ENCODE measurements around the gene ELP4. TPM values are rescaled to one million over a fixed set of nuclear protein-coding genes. Genes with fewer than 3 reads are reported as not detected.

The ELP4 gene
- total RNA-seq, 6 experiments from 2014 or later, result 7.3 to 16.4 (median 9.2) TPM

DNA sequence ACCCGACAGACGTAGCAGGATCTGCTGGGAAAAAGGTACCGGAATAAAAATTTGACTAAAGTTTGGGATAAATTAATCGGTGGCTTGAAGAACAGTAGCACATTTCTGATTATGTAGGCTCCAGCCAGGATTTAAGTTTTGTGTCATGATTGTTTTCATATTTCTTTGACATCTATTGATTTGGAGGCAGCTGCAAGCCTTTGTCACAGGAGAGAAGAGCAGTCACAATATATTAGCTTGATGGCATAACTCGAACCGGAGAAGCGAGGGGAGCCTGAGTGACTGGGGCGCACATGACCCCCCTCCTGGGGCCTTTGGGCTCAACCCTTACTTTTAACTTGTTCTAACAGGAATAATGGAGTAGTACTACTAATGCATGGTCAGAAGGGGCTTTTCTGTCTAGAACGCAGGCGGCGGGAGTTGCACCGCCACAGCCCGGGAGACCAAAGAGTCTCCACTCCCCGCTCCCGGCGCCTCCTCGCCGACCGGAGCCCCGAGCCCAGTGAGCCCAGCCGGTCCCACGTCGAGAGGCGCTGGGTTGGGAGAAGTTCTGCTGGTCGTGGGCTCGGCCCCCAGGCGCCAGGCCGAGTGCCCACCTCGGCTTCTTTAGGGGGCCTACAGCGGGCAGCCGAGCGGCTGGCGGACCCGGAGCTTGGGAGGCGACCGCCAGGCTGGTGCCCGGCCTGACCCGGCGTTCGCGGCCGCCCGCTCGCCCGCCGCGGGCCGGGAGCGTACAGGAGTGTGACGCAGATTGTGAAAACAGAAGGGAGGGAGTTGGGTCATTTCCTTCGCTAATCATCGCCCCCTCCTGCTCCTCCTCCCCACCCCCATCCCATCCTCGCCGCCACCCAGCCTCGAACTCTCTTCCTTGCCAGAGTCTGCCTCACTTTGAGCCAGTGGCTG, 317.2 kb downstream of the ELP4 start:
- ATAC-seq, result no peak
- no peak overlapping the region for H3K4me3 ChIP-seq
- no peak overlapping the region for H3K27ac ChIP-seq
- no peak for DNase-seq
- 7% methylated on average over 20 of the region's 55 CpGs for WGBS (ENCODE audit: insufficient coverage, low coverage, low lambda C conversion rate, missing lambda C conversion rate)
- peaks cover 8 to 60% of the 10 kb centered on the region in 2 donors for H3K27me3 ChIP-seq
- no peaks in the 10 kb centered on the region for H3K9me3 ChIP-seq
- H3K4me1 ChIP-seq, result peaks cover 0 to 8% (median 0%) of the 10 kb centered on the region in 4 donors
- intact Hi-C loops (cut with DNase I), result no loop called here
- no peak for TF ChIP-seq POLR2A (IDR thresholded peaks at IDR 0.05)
- TF ChIP-seq, protein P1, sequence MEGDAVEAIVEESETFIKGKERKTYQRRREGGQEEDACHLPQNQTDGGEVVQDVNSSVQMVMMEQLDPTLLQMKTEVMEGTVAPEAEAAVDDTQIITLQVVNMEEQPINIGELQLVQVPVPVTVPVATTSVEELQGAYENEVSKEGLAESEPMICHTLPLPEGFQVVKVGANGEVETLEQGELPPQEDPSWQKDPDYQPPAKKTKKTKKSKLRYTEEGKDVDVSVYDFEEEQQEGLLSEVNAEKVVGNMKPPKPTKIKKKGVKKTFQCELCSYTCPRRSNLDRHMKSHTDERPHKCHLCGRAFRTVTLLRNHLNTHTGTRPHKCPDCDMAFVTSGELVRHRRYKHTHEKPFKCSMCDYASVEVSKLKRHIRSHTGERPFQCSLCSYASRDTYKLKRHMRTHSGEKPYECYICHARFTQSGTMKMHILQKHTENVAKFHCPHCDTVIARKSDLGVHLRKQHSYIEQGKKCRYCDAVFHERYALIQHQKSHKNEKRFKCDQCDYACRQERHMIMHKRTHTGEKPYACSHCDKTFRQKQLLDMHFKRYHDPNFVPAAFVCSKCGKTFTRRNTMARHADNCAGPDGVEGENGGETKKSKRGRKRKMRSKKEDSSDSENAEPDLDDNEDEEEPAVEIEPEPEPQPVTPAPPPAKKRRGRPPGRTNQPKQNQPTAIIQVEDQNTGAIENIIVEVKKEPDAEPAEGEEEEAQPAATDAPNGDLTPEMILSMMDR (IDR thresholded peaks at IDR 0.05), result no peak
- H3K36me3 ChIP-seq, result no peaks in the 10 kb centered on the region

DNA sequence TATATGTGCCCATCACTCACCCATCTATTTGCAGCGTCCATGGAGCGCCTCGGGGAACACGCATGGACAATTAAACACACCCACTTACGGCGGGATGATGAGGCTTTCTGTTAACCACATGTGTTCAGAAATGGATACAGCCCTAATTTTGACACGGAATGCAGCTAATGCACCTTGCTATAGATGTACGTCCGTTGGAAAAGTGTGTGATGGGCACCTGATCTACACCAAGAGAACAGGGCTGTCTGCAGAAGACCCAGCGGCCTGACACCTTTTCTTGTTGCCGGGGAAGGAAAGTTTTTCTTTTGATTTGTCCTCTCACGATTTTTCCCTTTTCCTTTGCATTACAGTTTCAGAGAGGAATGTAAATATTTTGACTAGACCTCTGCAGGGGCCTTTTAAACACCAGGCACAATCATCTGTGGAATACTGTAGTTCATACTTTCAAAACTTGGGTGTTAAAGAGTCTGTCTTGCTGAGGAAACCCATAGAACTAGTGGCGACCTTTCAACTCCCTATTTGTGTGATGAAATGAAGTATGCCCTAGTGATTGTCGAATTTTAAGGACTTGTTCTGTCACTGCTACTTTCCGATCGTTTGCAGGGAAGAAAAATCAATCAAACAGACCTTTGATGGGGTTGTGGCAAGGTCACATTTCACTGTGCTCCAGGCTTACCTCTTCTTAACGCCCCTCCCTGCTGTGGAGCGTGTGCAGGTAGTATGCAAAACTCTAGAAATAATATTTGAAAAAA, 318.1 kb downstream of the ELP4 start:
- no peak overlapping the region for H3K27ac ChIP-seq
- WGBS (ENCODE audit: insufficient coverage, low coverage, low lambda C conversion rate, missing lambda C conversion rate), result 7% methylated on average over 18 of the region's 18 CpGs
- no peak overlapping the region for H3K4me3 ChIP-seq
- no peaks in the 10 kb centered on the region for H3K36me3 ChIP-seq
- ATAC-seq (no peak), DNase-seq (no peak)
- H3K4me1 ChIP-seq, result peaks cover 0 to 8% (median 0%) of the 10 kb centered on the region in 4 donors
- TF ChIP-seq, protein P1 (IDR thresholded peaks at IDR 0.05), result no peak
- TF ChIP-seq POLR2A (IDR thresholded peaks at IDR 0.05), result no peak
- H3K27me3 ChIP-seq, result peaks cover 7 to 57% of the 10 kb centered on the region in 2 donors
- no peaks in the 10 kb centered on the region for H3K9me3 ChIP-seq
- intact Hi-C loops (cut with DNase I), result no loop called here

DNA sequence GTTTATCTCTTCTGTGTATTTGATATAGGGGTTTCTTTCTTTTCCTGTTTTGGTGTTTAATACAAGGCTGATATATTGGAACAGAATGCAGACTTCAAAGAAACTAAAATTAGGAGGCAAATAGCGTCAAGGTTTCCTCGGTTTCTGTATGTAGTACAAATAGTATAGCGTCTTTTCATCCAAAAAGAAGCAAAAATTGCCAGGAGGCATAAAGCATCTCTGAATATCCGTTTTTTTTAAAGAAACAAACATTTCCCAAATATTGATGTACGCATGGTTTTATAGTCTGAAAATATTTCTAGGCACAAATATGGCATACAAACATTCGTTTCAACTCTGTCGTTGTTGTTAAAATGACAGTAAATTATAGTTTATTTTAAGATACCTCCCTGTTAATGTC, 318.6 kb downstream of the ELP4 start:
- Histone ChIP-seq H3K9me3 (no peaks in the 10 kb centered on the region), H3K27me3 (peaks cover 4 to 52% of the 10 kb centered on the region in 2 donors), H3K4me1 (peaks cover 0 to 8% (median 0%) of the 10 kb centered on the region in 4 donors), H3K27ac (no peak overlapping the region), H3K4me3 (no peak overlapping the region), H3K36me3 (no peaks in the 10 kb centered on the region)
- intact Hi-C loops (cut with DNase I), result no loop called here
- TF ChIP-seq POLR2A (IDR thresholded peaks at IDR 0.05), result no peak
- TF ChIP-seq, protein P1 (IDR thresholded peaks at IDR 0.05), result no peak
- WGBS (ENCODE audit: insufficient coverage, low coverage, low lambda C conversion rate, missing lambda C conversion rate), result 18% methylated on average over 7 of the region's 7 CpGs
- ATAC-seq (no peak), DNase-seq (no peak)

DNA sequence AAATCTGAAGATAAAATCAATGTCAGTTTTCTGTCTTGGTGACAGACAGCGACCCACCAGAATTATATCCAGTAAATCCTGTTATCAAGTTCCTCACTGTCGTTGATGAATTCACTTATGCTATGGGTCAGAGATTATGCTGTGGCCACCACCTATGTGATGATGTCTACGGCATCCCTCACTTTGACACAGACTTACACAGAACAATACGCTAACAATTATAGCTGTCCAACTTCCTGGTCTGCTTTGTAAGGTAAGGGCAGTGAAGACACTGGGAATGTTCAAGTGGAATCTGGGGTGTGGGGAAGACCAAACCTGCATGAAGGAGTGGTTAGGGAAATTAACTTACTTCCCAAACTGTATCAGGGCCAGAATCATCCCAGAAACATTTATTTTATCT, 320.8 kb downstream of the ELP4 start:
- DNase-seq, result no peak
- peaks cover under 1 to 31% of the 10 kb centered on the region in 2 donors for H3K27me3 ChIP-seq
- H3K27ac ChIP-seq, result no peak overlapping the region
- H3K36me3 ChIP-seq, result no peaks in the 10 kb centered on the region
- H3K4me3 ChIP-seq, result no peak overlapping the region
- 53% methylated on average over 4 of the region's 4 CpGs for WGBS (ENCODE audit: insufficient coverage, low coverage, low lambda C conversion rate, missing lambda C conversion rate)
- no peaks in the 10 kb centered on the region for H3K9me3 ChIP-seq
- peaks cover 0 to 8% (median 0%) of the 10 kb centered on the region in 4 donors for H3K4me1 ChIP-seq
- TF ChIP-seq POLR2A (IDR thresholded peaks at IDR 0.05), result no peak
- TF ChIP-seq, protein P1 (IDR thresholded peaks at IDR 0.05), result no peak
- ATAC-seq, result no peak
- intact Hi-C loops (cut with DNase I), result no loop called here
